HG02970 (cell line): ENCODE results near the gene IMMP2L.
"Not testable (repeated sequence)": the region's sequence is repeated elsewhere in the genome, so short reads cannot be mapped to it uniquely, and the experiment has no call there.

Source experiments
- ATAC-seq: cut with Tn5 transposase; IDR thresholded peaks from one replicate; pipeline ENCODE4 v1.9.1; 2021; ENCODE audit warnings: mild to moderate bottlenecking, moderate library complexity, moderate number of reproducible peaks; ENCODE audit not compliant: unreplicated experiment, low FRiP score

Gene IMMP2L

DNA sequence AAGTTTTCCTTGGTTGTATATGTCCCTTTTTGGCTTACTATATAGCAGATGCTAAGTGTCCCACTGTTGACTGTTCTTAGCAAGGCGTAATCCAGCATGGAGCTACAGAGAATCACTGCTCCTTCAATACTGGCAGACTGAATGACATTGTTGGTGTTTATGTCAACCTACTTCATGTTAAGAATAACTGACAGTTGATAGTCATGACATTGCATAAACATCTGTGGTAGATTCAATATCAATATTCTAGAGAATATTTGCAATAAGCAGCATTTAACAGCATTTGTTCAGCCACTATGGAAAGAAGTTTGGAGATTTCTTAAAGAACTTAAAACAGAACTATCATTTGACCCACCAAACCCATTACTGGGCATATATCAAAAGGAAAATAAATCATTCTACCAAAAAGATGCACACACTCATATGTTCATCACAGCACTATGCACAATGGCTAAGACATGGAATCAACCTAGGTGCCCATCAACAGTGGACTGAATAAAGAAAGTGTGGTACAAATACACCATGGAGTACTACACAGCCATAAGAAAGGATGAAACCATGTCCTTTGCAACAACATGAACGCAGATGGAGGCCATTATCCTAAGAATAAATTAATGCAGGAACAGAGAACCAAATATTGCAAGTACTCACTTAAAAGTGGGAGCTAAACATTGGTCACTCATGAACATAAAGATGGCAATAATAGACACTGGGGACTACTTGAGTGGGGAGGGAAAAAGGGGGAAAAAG is 88.7 kb downstream of the IMMP2L start:
- ATAC-seq = no peak

DNA sequence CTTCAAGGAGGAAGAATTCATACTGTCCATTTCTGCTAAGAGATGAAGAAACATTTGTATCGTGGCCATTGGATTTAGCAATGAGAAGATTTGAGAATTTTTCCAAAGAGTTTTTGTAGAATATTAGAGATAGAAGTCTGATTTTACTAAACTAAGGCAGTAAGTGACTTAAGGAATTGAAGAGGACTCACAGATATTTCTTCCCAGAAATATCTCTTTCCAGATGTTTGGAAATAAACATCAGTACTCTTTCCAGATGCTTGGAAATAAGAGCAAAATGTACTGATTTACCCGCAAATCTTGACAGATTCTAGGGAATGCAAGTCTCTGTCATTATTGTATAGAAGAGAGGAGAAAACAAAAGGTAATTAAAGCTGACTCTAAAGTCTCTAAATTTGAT is 91.3 kb downstream of the IMMP2L start:
- ATAC-seq = no peak

DNA sequence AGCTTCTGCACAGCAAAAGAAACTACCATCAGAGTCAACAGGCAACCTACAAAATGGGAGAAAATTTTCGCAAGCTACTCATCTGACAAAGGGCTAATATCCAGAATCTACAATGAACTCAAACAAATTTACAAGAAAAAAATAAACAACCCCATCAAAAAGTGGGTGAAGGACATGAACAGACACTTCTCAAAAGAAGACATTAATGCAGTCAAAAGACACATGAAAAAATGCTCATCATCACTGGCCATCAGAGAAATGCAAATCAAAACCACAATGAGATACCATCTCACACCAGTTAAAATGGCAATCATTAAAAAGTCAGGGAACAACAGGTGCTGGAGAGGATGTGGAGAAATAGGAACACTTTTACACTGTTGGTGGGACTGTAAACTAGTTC is 92.4 kb downstream of the IMMP2L start:
- not testable (repeated sequence) for ATAC-seq

DNA sequence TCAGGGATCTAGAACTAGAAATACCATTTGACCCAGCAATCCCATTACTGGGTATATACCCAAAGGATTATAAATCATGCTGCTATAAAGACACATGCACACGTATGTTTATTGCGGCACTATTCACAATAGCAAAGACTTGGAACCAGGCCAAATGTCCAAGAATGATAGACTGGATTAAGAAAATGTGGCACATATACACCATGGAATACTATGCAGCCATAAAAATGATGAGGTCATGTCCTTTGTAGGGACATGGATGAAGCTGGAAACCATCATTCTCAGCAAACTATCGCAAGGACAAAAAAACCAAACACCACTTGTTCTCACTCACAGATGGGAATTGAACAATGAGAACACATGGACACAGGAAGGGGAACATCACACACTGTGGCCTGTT is 96.5 kb downstream of the IMMP2L start:
- not testable (repeated sequence) for ATAC-seq

DNA sequence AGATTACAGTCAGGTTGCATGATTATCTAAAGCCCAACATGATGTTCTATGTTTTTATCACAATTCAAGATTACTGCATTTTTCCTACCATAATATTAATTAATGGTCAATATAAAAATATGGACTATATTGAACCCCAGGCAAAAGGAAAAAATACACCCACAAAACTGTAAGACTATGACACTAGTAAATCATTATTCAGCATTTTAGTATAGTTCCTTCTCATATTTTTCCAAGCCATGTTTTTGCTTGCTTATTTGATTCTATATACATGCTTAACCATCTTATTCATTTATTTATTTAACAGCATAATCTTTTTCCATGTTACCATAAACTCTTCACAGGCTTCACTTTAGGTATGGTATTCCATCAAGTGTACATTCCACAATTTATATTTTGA is 101.6 kb downstream of the IMMP2L start:
- ATAC-seq = no peak

DNA sequence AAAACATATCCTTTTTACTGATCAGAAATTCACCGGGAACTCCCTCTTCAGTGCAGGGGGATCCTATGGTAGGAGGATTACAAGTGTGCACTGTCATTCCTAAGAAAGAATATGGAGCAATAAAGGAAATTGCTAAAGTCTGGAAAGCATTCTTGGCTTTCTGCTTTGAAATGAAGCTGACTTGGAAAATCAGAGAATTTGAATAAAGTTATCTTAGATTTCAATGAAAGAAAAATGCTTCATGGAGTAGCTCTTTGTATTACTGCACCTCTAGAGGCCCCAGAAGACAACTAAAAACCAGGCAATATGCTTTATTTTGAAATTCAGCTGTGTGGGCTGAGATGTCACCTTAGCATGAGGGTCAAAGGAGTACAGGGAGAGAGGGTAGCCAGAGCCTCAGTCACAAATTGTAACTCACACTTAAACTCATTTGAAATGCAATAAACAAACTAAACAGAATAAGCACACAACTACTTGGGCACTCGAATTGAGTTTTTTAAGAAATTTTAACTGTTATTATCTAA is 102.5 kb downstream of the IMMP2L start:
- no peak for ATAC-seq

DNA sequence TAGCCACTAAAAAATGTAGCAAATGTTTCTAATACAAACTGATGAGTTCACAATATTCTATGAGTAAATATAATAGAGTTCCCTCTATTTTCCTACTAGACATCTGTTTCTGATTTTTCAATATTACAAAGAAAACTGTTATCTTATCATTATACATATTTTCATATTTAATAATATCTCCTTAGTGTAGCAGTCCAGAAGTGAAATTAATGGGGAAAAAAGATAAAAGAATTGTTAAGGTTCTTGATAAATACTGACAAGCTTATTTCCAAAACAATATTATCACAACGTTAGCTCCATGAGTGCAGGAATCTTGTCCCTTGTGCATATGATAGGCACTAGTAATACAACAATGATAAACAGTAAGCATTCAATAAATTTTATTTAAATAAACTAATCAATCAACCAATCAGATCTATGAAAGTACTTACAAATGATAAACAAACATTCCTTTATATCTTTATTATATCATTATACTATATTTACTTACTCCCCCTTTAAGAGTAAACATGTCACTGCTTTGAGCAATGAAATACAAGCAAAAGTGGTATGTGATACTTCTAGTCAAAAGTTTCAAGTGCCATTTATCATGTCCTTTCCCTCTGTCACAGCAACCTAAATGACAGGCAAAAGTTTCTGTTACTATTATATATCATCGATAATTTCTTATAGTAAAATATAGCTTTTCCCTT is 103.1 kb downstream of the IMMP2L start:
- ATAC-seq = no peak

DNA sequence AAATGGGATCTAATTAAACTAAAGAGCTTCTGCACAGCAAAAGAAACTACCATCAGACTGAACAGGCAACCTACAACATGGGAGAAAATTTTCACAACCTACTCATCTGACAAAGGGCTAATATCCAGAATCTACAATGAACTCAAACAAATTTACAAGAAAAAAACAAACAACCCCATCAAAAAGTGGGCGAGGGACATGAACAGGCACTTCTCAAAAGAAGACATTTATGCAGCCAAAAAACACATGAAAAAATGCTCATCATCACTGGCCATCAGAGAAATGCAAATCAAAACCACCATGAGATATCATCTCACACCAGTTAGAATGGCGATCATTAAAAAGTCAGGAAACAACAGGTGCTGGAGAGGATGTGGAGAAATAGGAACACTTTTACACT is 111.6 kb downstream of the IMMP2L start:
- not testable (repeated sequence) for ATAC-seq

DNA sequence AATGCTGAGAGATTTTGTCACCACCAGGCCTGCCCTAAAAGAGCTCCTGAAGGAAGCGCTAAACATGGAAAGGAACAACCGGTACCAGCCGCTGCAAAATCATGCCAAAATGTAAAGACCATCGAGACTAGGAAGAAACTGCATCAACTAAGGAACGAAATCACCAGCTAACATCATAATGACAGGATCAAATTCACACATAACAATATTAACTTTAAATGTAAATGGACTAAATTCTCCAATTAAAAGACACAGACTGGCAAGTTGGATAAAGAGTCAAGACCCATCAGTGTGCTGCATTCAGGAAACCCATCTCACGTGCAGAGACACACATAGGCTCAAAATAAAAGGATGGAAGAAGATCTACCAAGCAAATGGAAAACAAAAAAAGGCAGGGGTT is 114.8 kb downstream of the IMMP2L start:
- ATAC-seq = not testable (repeated sequence)

DNA sequence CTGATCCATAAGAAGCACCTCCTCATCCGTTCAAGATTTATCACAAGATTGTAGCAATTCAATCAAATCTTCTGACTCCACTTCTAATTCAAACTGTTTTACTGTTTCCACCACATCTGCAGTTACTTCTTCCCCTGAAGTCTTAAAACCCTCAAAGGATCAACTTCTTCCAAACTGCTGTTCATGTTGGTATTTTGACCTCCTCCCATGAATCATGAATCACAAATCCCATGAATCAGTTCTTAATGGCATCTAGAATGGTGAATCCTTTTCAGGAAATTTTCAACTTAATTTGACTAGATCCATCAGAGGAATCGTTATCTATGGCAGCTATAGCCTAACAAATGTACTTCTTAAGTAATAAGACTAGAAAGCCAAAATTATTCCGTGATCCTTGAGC is 122.3 kb downstream of the IMMP2L start:
- no peak for ATAC-seq

DNA sequence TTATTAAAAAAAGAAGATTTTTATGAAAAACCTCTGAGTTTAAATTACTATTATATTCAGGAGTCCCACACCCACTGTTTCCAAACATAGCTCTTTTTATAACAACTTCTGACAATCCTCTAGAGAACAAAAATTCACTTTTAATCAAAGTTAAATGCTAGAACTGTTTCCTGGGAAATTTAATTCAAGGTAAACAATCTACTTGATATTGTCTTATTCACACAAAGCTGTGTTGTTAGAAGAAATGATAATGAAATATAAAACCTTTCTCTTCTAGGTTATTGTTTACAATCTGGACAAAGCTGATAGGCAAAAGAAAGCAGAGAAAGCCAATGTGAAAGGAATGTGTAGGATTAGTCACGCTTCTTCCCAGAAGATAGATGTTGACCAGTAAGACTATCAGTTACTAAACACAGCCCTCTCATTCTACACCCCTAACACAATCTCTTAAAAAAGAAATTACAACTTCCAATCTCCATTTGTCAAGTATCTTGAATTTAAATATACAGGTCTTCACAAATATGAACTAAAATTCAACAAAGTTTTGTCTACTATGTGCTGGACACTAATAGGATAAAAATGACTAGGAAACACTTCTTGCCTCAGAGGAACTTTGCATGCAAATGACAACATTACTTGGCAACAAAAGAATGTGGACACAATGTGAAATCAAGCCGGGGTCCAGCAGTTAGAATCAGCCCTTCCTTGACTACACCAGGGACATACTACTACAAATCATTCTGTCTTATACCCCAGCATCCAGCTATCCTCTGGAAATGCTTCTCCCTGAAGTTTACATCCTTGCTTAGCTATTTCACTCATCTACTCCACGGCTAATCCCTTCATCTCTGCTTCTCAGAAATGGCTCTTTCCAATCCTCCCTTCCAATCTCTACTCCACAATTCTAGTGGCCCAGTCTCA is 123.7 kb downstream of the IMMP2L start:
- no peak for ATAC-seq

DNA sequence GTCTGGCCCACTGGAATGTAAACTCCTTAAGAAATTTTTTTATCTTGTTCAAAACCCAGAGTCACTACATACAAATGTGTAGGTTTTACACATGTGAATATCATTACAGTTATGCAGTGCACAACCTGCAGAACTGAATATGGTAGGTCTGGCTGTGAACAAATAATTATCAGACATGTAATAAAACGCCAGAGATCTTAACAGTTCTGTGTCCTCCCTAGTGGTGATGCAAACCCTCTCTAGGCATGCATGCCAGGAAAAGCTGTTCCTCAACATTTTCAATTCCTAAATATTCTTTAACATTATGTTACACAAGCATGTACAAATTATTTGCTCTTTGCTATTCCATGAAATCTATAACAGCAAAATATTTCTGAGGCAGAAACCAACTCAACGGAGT is 124.6 kb downstream of the IMMP2L start:
- no peak for ATAC-seq

DNA sequence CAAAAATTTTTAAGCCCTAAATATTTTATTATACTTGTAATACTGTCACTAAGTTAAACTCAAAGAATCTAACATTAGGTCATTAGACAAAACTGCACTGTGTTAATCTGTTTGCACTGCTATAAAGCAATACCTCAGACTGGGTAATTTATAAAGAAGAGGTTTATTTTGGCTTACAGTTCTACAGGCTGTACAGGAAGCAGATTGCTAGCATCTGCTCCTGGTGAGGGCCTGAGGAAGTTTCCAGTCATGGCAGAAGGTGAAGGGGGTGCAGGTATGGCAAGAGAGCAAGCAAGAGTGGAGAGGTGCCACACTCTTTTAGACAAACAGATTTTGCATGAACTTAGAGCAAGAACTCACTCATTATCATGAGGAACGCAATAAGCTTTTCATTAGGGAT is 125.7 kb downstream of the IMMP2L start:
- ATAC-seq = no peak

DNA sequence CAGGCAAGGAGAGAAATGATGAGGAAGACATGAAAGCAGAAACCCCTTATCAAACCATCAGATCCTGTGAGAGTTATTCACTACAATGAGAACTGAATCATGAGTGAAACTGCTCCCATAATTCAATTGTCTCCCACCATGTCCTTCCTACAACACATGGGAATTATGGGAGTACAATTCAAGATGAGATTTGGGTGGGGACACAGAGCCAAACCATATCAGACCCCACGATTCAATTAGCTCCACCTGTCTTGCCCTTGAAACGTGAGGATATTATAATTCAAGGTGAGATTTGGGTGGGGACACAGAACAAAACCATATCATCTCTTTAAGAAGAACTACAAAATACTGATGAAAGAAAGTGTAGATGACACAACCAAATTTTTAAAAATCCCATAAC is 128.9 kb downstream of the IMMP2L start:
- ATAC-seq = no peak

DNA sequence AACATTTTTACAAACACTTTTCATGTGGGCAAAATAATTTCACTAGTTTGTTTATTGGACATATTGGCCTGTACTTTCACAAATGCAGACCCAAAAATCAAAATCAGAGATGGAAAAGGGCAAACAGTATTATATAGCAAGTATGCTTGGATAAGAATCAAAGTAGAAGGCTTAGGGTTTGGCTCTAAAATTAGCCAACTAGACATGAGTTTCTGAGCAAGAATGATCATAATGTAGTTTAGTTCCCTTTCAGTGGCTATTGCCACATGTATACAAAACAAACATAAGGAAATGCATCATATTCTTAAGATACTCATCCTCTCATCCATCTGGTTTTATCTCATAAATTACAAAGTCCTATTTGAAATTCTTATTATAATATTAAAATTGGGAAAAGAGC is 132.5 kb downstream of the IMMP2L start:
- ATAC-seq = no peak

DNA sequence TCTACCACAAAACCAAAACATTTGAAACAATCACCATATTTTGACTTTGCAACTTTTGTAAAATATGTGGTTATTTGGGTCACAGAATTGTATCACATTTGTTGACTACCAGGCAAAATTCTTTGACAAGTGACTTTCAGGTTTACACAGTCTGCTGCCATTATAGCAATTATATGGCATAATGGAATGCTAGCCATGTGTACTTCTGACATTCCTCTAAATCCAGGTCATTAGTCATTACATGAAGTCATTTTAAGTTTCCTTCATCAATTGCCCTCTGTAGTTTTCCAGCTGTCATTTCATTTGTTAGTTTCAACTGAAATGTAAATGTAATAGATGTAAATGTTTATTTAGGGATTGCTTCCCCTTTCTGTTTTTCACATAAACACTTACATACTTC is 137.5 kb downstream of the IMMP2L start:
- ATAC-seq = no peak

DNA sequence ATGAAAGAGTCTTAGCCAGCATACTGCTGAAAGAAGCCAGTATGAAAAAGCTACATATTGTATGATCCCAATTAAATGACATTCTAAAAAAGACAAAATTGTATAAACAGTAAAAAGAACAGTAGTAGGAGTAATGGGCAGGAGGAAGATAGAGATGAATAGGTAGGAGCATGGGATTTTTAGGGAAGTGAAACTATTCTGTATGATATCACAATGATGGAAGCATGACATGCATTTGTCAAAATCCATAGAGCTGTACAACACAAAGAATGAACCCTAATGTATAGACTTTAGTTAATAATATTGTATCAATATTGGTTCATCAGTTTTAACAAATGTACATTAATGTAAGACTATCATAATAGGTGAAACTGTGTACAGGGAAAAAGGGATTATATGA is 147.9 kb downstream of the IMMP2L start:
- no peak for ATAC-seq

DNA sequence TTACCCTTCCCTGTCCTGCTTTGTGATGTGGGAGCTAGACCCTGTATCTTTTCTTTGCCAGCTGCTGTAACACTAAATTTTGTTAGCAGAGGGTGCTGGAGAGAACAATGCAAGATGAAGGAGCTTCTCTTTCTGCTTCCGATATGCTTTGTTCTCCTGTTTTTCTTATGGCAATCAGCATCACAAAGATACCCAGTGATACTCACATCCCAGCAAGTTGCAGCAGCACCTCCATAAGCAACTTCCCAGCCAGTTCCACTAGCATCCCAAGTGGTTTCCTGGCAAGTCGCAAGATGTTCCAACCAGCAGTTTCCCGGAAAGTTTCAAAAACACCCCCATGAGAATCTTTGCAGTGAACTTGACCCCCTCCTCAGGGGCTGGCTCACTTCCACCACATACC is 148.6 kb downstream of the IMMP2L start:
- ATAC-seq = no peak

DNA sequence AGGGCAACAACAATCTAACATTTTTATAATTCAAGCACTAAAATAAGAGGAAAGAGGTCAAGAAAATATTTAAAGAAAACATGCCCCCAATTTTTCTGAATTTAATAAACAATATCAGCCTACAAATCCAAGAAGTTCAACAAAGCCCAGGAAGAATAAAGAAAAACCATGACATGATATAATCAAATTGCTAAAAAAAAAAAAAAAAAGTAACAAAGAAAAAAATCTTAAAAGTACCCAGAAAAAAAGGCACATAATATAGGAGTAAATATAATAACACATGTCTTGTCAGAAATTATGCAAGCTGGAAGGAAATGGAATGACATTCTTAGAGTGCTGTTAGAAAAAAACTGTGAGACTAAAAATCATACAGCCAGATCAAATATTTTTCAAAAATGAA is 151.4 kb downstream of the IMMP2L start:
- no peak for ATAC-seq

DNA sequence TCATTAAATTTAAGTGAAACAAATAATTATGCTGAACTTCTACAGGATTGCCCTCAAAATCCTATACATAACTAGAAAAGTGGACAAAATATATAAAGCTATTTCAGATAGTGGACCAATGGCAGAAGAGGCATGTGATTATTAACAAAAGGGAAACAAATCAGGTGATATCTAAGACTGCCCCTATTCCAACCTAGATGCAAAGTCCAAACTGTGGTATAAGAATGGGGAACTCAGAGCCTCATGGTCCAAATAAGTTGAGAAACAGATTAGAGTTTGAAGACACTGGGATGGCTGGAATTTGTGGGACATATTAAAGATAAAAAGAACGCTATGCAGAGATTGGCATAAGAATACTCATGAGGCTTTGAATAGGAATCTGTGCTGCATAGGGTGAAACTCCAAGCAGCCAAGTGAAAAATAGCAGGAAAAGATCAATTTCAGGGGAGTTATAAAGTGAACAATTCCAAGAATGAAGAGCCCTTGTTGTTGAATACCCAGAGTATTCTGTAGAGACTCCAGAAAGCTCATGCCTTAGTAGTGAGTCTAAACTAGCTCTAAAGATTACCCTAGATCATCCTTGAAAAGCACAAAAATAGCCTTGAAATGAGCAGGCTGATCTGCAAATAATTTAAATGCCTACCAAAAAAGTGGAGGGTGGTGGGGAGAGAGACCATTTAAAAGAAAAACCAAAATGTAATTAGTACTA is 152.4 kb downstream of the IMMP2L start:
- no peak for ATAC-seq
